Fibroblast of lung (primary cell): ENCODE data around the gene SELENBP1. TPM values are rescaled to one million over a fixed set of nuclear protein-coding genes. Genes with fewer than 3 reads are reported as not detected.
A peak's percentile ranks its signal among the peaks of the same experiment; 100 is the strongest.

ENCODE experiments used
- DNase-seq, 2 donors: peaks; one replicate each; pipeline versions ENCODE4 v3.0.0 to v3.0.0-alpha.2; 2010; ENCODE audit warnings: low read depth in 2 of 2
- H2AFZ ChIP-seq: 2 replicates; pipeline ENCODE4 v1.5.1; 2012; ENCODE audit warnings: low read length, control low read depth, inconsistent platforms
- H3K27ac ChIP-seq: 2 replicates; pipeline ENCODE4 v1.5.1; 2011; ENCODE audit warnings: low read length, control low read depth; ENCODE audit not compliant: insufficient read depth
- H3K27me3 ChIP-seq: 2 replicates; pipeline ENCODE4 v1.5.1; 2011; ENCODE audit warnings: mild to moderate bottlenecking, low read length; ENCODE audit not compliant: control insufficient read depth, insufficient read depth
- H3K36me3 ChIP-seq: 2 replicates; pipeline ENCODE4 v1.5.1; 2011; ENCODE audit warnings: low read length; ENCODE audit not compliant: control insufficient read depth, insufficient read depth
- H3K4me1 ChIP-seq: 2 replicates; pipeline ENCODE4 v1.5.1; 2011; ENCODE audit warnings: low read length; ENCODE audit not compliant: control insufficient read depth, insufficient read depth; ENCODE audit errors: extremely low read depth
- H3K4me2 ChIP-seq: 2 replicates; pipeline ENCODE4 v1.5.1; 2011; ENCODE audit warnings: low read length, control low read depth; ENCODE audit not compliant: insufficient read depth; ENCODE audit errors: extremely low read depth
- H3K4me3 ChIP-seq, 4 experiments: fragments of 200-600 bp in 1 of 4; sonication (generic) in 1 of 4; replicated peaks in 1 of 4; 2 replicates each; pipeline ENCODE4 v1.5.1; 2011 to 2016; ENCODE audit warnings: low read length in 4 of 4, low read depth in 3 of 4, mild to moderate bottlenecking in 3 of 4, control low read depth in 2 of 4, inconsistent platforms in 1 of 4, mixed read lengths in 1 of 4; ENCODE audit not compliant: insufficient read depth in 1 of 4; ENCODE audit errors: control extremely low read depth in 1 of 4
- H3K79me2 ChIP-seq: 2 replicates; pipeline ENCODE4 v1.5.1; 2012; ENCODE audit warnings: mild to moderate bottlenecking, low read length, inconsistent platforms; ENCODE audit not compliant: control insufficient read depth, insufficient read depth
- H3K9ac ChIP-seq: 2 replicates; pipeline ENCODE4 v1.5.1; 2011; ENCODE audit warnings: mild to moderate bottlenecking, low read length, control low read depth; ENCODE audit not compliant: insufficient read depth
- H3K9me3 ChIP-seq: 2 replicates; pipeline ENCODE4 v1.5.1; 2012; ENCODE audit warnings: low read depth, low read length; ENCODE audit not compliant: control insufficient read depth, insufficient read depth
- H4K20me1 ChIP-seq: 2 replicates; pipeline ENCODE4 v1.5.1; 2011; ENCODE audit warnings: low read length; ENCODE audit not compliant: control insufficient read depth, insufficient read depth; ENCODE audit errors: extremely low read depth
- EZH2 ChIP-seq: IDR thresholded peaks from 2 replicates; pipeline ENCODE4 v1.5.1; 2012; ENCODE audit warnings: low read length, control low read depth, mild to moderate bottlenecking; ENCODE audit errors: missing control alignments
- polyA plus RNA-seq, 2 donors: library from polyadenylated mRNA; depleted of rRNA in 1 of 2; stranded (reverse) in 1 of 2; unstranded in 1 of 2; fragments of >200 nt; gene quantifications; 2 replicates each; pipeline ENCODE4 v1.2.1, GENCODE V29; 2011 to 2012; ENCODE audit warnings: missing spikeins in 1 of 2
- total RNA-seq: library from RNA; depleted of rRNA; stranded (reverse); fragments of >200 nt; gene quantifications from 2 replicates; pipeline ENCODE4 v1.2.1, GENCODE V29; 2014
- TF ChIP-seq, protein P1 (sequence below), 2 donors: IDR thresholded peaks in 1 of 2; conservative IDR thresholded peaks in 1 of 2; 1 replicate in 1 of 2; 2 replicates in 1 of 2; pipeline ENCODE4 v1.5.1; 2011 to 2012; ENCODE audit warnings: low read length in 2 of 2, control low read depth in 1 of 2, inconsistent platforms in 1 of 2, low read depth in 1 of 2, mild to moderate bottlenecking in 1 of 2

The SELENBP1 gene
- total and polyA plus RNA-seq, 2 donors (not counting 1 experiment from before 2014, with no cell fraction given): 65.9 to 85.4 TPM

DNA sequence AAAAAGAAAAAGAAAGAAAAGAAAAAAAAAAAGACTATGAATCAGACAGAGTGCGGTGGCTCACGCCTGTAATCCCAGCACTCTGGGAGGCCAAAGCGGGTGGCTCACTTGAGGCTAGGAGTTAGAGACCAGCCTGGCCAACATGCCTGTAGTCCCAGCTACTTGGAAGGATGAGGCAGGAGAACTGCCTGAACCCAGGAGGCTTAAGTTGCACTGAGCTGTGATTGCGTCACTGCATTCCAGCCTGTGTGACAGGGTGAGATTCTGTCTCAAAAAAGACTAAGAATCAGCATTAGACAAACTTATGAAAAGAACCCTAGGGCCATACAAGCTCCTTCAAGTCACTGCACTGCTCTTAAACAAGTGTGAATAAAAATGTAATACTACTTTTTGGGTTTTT lies 43.7 kb upstream of the SELENBP1 start:
- H2AFZ ChIP-seq: no peak overlapping the region
- no peak overlapping the region for H3K9ac ChIP-seq
- H3K9me3 ChIP-seq: no peaks in the 10 kb centered on the region
- H3K27ac ChIP-seq: peak overlapping the region; percentile 31
- H3K4me2 ChIP-seq: no peak overlapping the region
- H3K36me3 ChIP-seq: peaks cover 9% of the 10 kb centered on the region
- DNase-seq: peak; percentile 20 to 81
- no peaks in the 10 kb centered on the region for H3K79me2 ChIP-seq
- H4K20me1 ChIP-seq: no peaks in the 10 kb centered on the region
- TF ChIP-seq, protein P1, sequence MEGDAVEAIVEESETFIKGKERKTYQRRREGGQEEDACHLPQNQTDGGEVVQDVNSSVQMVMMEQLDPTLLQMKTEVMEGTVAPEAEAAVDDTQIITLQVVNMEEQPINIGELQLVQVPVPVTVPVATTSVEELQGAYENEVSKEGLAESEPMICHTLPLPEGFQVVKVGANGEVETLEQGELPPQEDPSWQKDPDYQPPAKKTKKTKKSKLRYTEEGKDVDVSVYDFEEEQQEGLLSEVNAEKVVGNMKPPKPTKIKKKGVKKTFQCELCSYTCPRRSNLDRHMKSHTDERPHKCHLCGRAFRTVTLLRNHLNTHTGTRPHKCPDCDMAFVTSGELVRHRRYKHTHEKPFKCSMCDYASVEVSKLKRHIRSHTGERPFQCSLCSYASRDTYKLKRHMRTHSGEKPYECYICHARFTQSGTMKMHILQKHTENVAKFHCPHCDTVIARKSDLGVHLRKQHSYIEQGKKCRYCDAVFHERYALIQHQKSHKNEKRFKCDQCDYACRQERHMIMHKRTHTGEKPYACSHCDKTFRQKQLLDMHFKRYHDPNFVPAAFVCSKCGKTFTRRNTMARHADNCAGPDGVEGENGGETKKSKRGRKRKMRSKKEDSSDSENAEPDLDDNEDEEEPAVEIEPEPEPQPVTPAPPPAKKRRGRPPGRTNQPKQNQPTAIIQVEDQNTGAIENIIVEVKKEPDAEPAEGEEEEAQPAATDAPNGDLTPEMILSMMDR (conservative IDR thresholded peaks at IDR 0.05 in 1 of 2, IDR thresholded peaks at IDR 0.05 in 1 of 2; ENCODE audit: low read depth in 1 of 2, low read length in 2 of 2): no peak
- no peak for TF ChIP-seq EZH2
- H3K27me3 ChIP-seq: no peaks in the 10 kb centered on the region
- H3K4me3 ChIP-seq: no peak overlapping the region
- peaks cover 3% of the 10 kb centered on the region for H3K4me1 ChIP-seq

DNA sequence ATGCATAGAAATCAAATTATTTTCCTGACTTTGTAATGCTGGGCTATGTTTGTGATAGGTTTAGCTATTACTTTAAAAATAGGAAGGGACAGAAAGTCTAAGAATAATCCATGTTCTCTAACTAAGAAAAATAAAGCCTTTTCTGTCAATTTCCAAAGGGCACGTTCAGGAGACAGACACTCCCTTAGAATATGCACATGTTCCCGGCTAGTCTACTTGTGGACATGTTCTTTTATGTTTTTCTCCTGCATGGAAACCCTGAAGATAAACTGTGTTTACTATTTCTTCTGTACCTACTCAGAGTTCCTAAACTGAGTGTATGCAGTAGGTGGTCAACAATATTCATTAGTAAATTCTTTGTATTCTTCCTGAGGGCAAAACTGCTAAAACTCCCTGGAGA lies 39.4 kb upstream of the SELENBP1 start:
- Histone ChIP-seq H3K36me3 (peaks cover 9% of the 10 kb centered on the region), H3K27me3 (no peaks in the 10 kb centered on the region), H3K79me2 (no peaks in the 10 kb centered on the region), H2AFZ (no peak overlapping the region), H3K9ac (no peak overlapping the region), H3K4me2 (no peak overlapping the region), H3K4me3 (no peak overlapping the region), H4K20me1 (no peaks in the 10 kb centered on the region), H3K4me1 (peaks cover 3% of the 10 kb centered on the region), H3K27ac (no peak overlapping the region), H3K9me3 (no peaks in the 10 kb centered on the region)
- no peak for TF ChIP-seq EZH2
- TF ChIP-seq, protein P1 (conservative IDR thresholded peaks at IDR 0.05 in 1 of 2, IDR thresholded peaks at IDR 0.05 in 1 of 2; ENCODE audit: low read depth in 1 of 2, low read length in 2 of 2): no peak
- no peak for DNase-seq

DNA sequence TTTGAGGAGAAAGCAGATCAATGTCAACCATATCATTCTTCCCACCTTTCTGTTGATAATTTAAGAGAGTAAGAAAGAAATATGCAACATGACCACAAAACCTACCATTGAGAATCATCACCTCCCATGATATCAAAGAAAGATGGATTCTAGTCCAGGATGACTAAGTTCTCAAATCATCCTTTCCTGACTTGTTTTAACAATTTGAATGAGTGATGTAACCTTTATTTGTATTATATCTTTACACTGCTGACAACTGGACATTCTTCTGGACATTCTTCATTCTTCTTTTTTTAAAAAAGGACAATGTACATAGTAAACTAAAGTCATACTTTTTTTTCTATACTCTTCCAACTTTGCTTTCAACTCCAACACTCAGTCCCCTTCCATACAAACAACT lies 36.4 kb upstream of the SELENBP1 start:
- no peak overlapping the region for H2AFZ ChIP-seq
- peaks cover 2% of the 10 kb centered on the region for H4K20me1 ChIP-seq
- H3K9me3 ChIP-seq: no peaks in the 10 kb centered on the region
- peak in 1 of 2 donors; percentile 9 for DNase-seq
- H3K36me3 ChIP-seq: peaks cover 22% of the 10 kb centered on the region
- no peaks in the 10 kb centered on the region for H3K4me1 ChIP-seq
- no peak overlapping the region for H3K27ac ChIP-seq
- H3K4me2 ChIP-seq: no peak overlapping the region
- no peaks in the 10 kb centered on the region for H3K79me2 ChIP-seq
- H3K4me3 ChIP-seq: no peak overlapping the region
- H3K9ac ChIP-seq: no peak overlapping the region
- TF ChIP-seq, protein P1 (conservative IDR thresholded peaks at IDR 0.05 in 1 of 2, IDR thresholded peaks at IDR 0.05 in 1 of 2; ENCODE audit: low read depth in 1 of 2, low read length in 2 of 2): no peak
- TF ChIP-seq EZH2: no peak
- no peaks in the 10 kb centered on the region for H3K27me3 ChIP-seq
